AG04450 (cell line): ENCODE measurements around the gene SART1. TPM values are rescaled to one million over a fixed set of nuclear protein-coding genes. Genes with fewer than 3 reads are reported as not detected.

Experiments used
- CTCF ChIA-PET: fragments of 300-600, 350-600 bp; formaldehyde crosslinking; extraction: SDS; loops from one replicate; lab custom pipeline; 2022; ENCODE audit warnings: antibody characterized with exemption, inconsistent platforms; lab: Charles Lee
- POLR2A ChIA-PET: fragments of 350-600 bp; formaldehyde crosslinking; extraction: SDS; loops from one replicate; lab custom pipeline; 2021; ENCODE audit warnings: antibody characterized with exemption, inconsistent platforms; lab: Yijun Ruan, JAX
- DNase-seq: peaks from one replicate; pipeline ENCODE4 v3.0.0-alpha.2; 2011; ENCODE audit warnings: low read depth, low spot score
- H3K27ac ChIP-seq: one replicate; pipeline ENCODE4 v1.5.1; 2012; ENCODE audit warnings: low read depth, low read length, control low read depth
- H3K27me3 ChIP-seq: one replicate; pipeline ENCODE4 v1.6.0; 2012; ENCODE audit warnings: low read length; ENCODE audit not compliant: control insufficient read depth, insufficient read depth
- H3K4me3 ChIP-seq: 2 replicates; pipeline ENCODE4 v1.5.1; 2011; ENCODE audit warnings: mild to moderate bottlenecking, low read depth, low read length, control low read depth
- H3K9me3 ChIP-seq: 2 replicates; pipeline ENCODE4 v1.5.1; 2012; ENCODE audit warnings: low read length; ENCODE audit not compliant: control insufficient read depth, insufficient read depth
- CTCF ChIP-seq: IDR thresholded peaks from 2 replicates; pipeline ENCODE4 v1.5.1; 2011; ENCODE audit warnings: low read depth, low read length, control low read depth, inconsistent platforms
- polyA plus RNA-seq: library from polyadenylated mRNA; depleted of rRNA; stranded (reverse); fragments of >200 nt; gene quantifications from 2 replicates; pipeline ENCODE4 v1.2.3, GENCODE V29; 2011

The SART1 gene
- polyA plus RNA-seq, 1 experiment, result 14.3 TPM

DNA sequence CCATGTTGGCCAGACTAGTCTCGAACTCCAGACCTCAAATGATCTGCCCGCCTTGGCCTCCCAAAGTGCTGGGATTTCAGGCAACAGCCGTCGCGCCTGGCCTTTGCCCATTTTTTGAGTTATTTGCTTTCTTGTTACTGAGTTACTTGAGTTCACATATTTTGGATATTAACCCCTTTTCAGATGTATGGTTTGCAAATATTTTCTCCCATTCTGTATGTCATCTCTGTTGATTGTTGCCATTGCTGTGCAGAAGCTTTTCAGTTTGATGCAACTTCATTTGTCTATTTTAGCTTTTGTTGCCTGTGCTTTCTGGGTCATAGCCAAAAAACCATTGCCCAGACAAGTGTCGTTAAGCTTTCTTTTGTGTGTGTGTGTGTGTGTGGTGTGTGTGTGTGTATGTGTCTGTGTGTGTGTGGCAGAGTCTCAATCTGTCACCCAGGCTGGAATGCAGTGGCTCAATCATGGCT, 9.4 kb upstream of the SART1 start:
- Histone ChIP-seq H3K27me3 (no peaks in the 10 kb centered on the region), H3K27ac (no peak overlapping the region), H3K4me3 (no peak overlapping the region), H3K9me3 (no peaks in the 10 kb centered on the region; the same call in 1 of the 2 replicates)
- CTCF ChIA-PET, result interaction anchor here (0.6 to 0.7 kb wide), 2 partner anchors 63 to 64 kb away, joined by 3 to 6 read pairs; partner anchors contain the start of gene FIBP
- TF ChIP-seq CTCF, result no peak
- DNase-seq, result no peak
- POLR2A ChIA-PET, result no interaction called here

- no peaks in the 10 kb centered on the region; the same call in 1 of the 2 replicates for H3K9me3 ChIP-seq
- no peak overlapping the region for H3K27ac ChIP-seq
- no peak for TF ChIP-seq CTCF
- no peaks in the 10 kb centered on the region for H3K27me3 ChIP-seq
- ChIA-PET POLR2A (no interaction called here), CTCF (interaction anchor here (1.7 kb wide), 1 partner anchor 68 kb away, joined by 8 read pairs; no protein-coding TSS in a partner anchor)
- no peak overlapping the region for H3K4me3 ChIP-seq
- DNase-seq, result no peak
Measured at GRCh38 chr11:65953471-65953870, 8.1 kb upstream of the SART1 start.

GRCh38 chr11:65954771-65955170, 6.8 kb upstream of the SART1 start:
- Histone ChIP-seq H3K4me3 (no peak overlapping the region), H3K27ac (no peak overlapping the region), H3K9me3 (no peaks in the 10 kb centered on the region; the same call in 1 of the 2 replicates), H3K27me3 (no peaks in the 10 kb centered on the region)
- no peak for DNase-seq
- POLR2A ChIA-PET, result no interaction called here
- CTCF ChIA-PET, result interaction anchor here (0.7 to 1.7 kb wide), 5 partner anchors 27 to 70 kb away, joined by 3 to 8 read pairs (median 3); partner anchors contain the start of gene FIBP
- TF ChIP-seq CTCF, result no peak

DNA sequence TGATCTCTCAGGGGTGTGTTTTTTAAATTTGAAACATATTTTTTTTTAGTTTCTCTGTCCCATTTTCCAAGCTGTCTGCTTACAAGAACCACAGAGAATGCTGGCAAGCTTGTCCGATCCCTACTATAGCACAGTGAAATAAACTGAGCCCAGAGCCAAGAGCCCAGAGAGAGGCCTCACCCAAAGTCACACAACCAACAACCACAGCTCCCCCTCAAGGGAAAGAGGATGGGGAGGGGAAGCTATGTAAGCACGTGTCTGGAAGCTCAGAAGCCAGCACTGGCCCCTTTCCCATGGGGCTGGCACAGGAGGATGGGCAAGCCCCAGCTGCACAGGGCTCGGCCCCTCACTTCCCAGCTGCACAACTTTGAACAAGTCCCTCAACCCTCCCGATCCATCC, 3.2 kb upstream of the SART1 start:
- DNase-seq, result no peak
- TF ChIP-seq CTCF, result no peak
- Histone ChIP-seq H3K27ac (no peak overlapping the region), H3K9me3 (no peaks in the 10 kb centered on the region), H3K4me3 (no peak overlapping the region), H3K27me3 (no peaks in the 10 kb centered on the region)
- ChIA-PET CTCF (interaction anchor here (0.9 to 1.1 kb wide), 2 partner anchors 70 to 73 kb away, joined by 5 read pairs; partner anchors contain the start of gene FIBP), POLR2A (no interaction called here)

GRCh38 chr11:65958774-65959420, 2.6 kb upstream of the SART1 start:
- no peak for DNase-seq
- POLR2A ChIA-PET, result no interaction called here

More at GRCh38 chr11:65958774-65959420, 2.6 kb upstream of the SART1 start:
- CTCF ChIA-PET, result interaction anchor here (0.9 to 1.1 kb wide), 2 partner anchors 71 to 74 kb away, joined by 5 read pairs; partner anchors contain the start of gene FIBP
- no peaks in the 10 kb centered on the region for H3K9me3 ChIP-seq
- H3K4me3 ChIP-seq, result no peak overlapping the region
- no peaks in the 10 kb centered on the region for H3K27me3 ChIP-seq
- no peak for TF ChIP-seq CTCF
- H3K27ac ChIP-seq, result no peak overlapping the region
